T-cell (primary cell): Measurements from ENCODE around the gene VAX1. TPM values are rescaled to one million over a fixed set of nuclear protein-coding genes. Genes with fewer than 3 reads are reported as not detected.

Experiments used
- ATAC-seq, 4 experiments: fragments of 200-7000 bp in 3 of 4; fragments of 150-1000 bp in 1 of 4; cut with Tn5 transposase; replicated peaks in 1 of 4; 1 replicate in 3 of 4; 2 replicates in 1 of 4; pipeline ENCODE4 v1.10.0; 2021; ENCODE audit warnings: moderate library complexity in 3 of 4, mild to moderate bottlenecking in 2 of 4, moderate number of reproducible peaks in 1 of 4
- CTCF ChIA-PET, 2 donors: fragments of 300-600 bp; sonication (Branson Sonifier 250); formaldehyde crosslinking; loops; one replicate each; lab custom pipeline; 2022; ENCODE audit warnings: antibody characterized with exemption in 2 of 2; lab: Charles Lee
- POLR2A ChIA-PET, 2 donors: fragments of 300-600 bp; sonication (Branson Sonifier 250); formaldehyde crosslinking; loops; one replicate each; lab custom pipeline; 2022; ENCODE audit warnings: antibody characterized with exemption in 2 of 2; lab: Charles Lee
- DNase-seq, 35 experiments: peaks; one replicate each; pipeline versions ENCODE4 v3.0.0 to v3.0.0-alpha.2; 2013 to 2023
- H3K27ac ChIP-seq: one replicate; pipeline ENCODE4 v1.5.1; 2013; ENCODE audit warnings: low read length
- H3K27me3 ChIP-seq, 2 experiments: replicated peaks in 1 of 2; 1 replicate in 1 of 2; 2 replicates in 1 of 2; pipeline versions ENCODE4 v1.6.1 to v1.7.0; 2013; ENCODE audit warnings: low read length in 1 of 2, mixed read lengths in 1 of 2; ENCODE audit not compliant: control insufficient read depth in 2 of 2, insufficient read depth in 2 of 2; ENCODE audit errors: extremely low read depth in 1 of 2
- H3K36me3 ChIP-seq, 2 donors: 1 replicate in 1 of 2; 2 replicates in 1 of 2; pipeline versions ENCODE4 v1.6.1 to v1.7.0; 2013; ENCODE audit warnings: low read length in 1 of 2; ENCODE audit not compliant: control insufficient read depth in 2 of 2, insufficient read depth in 1 of 2; ENCODE audit errors: extremely low read depth in 1 of 2
- H3K4me1 ChIP-seq, 2 experiments: 1 replicate in 1 of 2; 2 replicates in 1 of 2; pipeline versions ENCODE4 v1.6.1 to v1.7.0; 2013; ENCODE audit warnings: low read length in 2 of 2, mixed read lengths in 1 of 2; ENCODE audit not compliant: insufficient read depth in 2 of 2, control insufficient read depth in 1 of 2; ENCODE audit errors: extremely low read depth in 1 of 2
- H3K4me3 ChIP-seq, 2 donors: 1 replicate in 1 of 2; 2 replicates in 1 of 2; pipeline versions ENCODE4 v1.5.1 to v1.7.0; 2013; ENCODE audit warnings: mild to moderate bottlenecking in 2 of 2, low read length in 1 of 2, moderate library complexity in 1 of 2; ENCODE audit not compliant: control insufficient read depth in 1 of 2; ENCODE audit errors: extremely low read depth in 1 of 2
- H3K9me3 ChIP-seq: 2 replicates; pipeline ENCODE4 v1.7.0; 2013
- H3K27ac Mint-ChIP-seq, 2 donors: one replicate each; pipeline ENCODE4 v1.8.0; 2020 to 2021; ENCODE audit warnings: mild to moderate bottlenecking in 2 of 2, mixed read lengths in 2 of 2
- H3K27me3 Mint-ChIP-seq, 2 donors: one replicate each; pipeline ENCODE4 v1.8.0; 2021 to 2022; ENCODE audit warnings: mixed read lengths in 2 of 2
- H3K36me3 Mint-ChIP-seq: one replicate; pipeline ENCODE4 v1.8.0; 2021; ENCODE audit warnings: mixed read lengths
- H3K4me1 Mint-ChIP-seq, 3 donors: one replicate each; pipeline ENCODE4 v1.8.0; 2020 to 2022; ENCODE audit warnings: mixed read lengths in 3 of 3, mild to moderate bottlenecking in 1 of 3
- H3K4me3 Mint-ChIP-seq, 3 donors: one replicate each; pipeline ENCODE4 v1.8.0; 2020 to 2022; ENCODE audit warnings: mild to moderate bottlenecking in 3 of 3, mixed read lengths in 3 of 3, moderate library complexity in 3 of 3
- H3K9me3 Mint-ChIP-seq, 3 donors: one replicate each; pipeline ENCODE4 v1.8.0; 2020 to 2022; ENCODE audit warnings: mixed read lengths in 3 of 3
- whole genome bisulfite sequencing: methylation state at CpG from one replicate; pipeline ENCODE4 v1.1.5; 2013; ENCODE audit warnings: missing lambda C conversion rate; ENCODE audit not compliant: insufficient coverage; 5-methylcytosine and 5-hydroxymethylcytosine counted together
- total RNA-seq, 35 experiments: library from RNA in 6 of 35; stranded (reverse) in 6 of 35; fragments of 120-200 nt in 1 of 35; gene quantifications; one replicate each; pipeline versions ENCODE4 v1.2.1 to v1.2.4 and lab custom pipeline; 2013 to 2026

The VAX1 gene
- total RNA-seq, 5 donors from 2014 or later (not counting 1 experiment from before 2014, with no cell fraction given) = not detected

GRCh38 chr10:117175901-117176534 is 37.9 kb upstream of the VAX1 start:
- Histone ChIP-seq H3K9me3 (no peaks in the 10 kb centered on the region), H3K27me3 (peaks cover 14 to 20% of the 10 kb centered on the region in 2 experiments), H3K4me1 (peaks cover 8 to 17% of the 10 kb centered on the region in 2 experiments), H3K4me3 (peak overlapping the region; percentile 57 to 80), H3K36me3 (no peaks in the 10 kb centered on the region), H3K27ac (no peak overlapping the region)
- peak; percentile 22 to 84 (median 61) for DNase-seq
- ATAC-seq = peak; percentile 25 to 37 (median 30)
- H3K36me3 Mint-ChIP-seq = no peaks in the 10 kb centered on the region
- 83% methylated on average over 1 of the region's 12 CpGs for WGBS
- no peaks in the 10 kb centered on the region for H3K9me3 Mint-ChIP-seq
- peaks cover 33 to 39% of the 10 kb centered on the region in 2 donors for H3K27me3 Mint-ChIP-seq
- CTCF ChIA-PET = interaction anchor here (0.5 to 3.1 kb wide), 14 partner anchors 9 to 1218 kb away, joined by 3 to 108 read pairs (median 11); no protein-coding TSS in a partner anchor
- POLR2A ChIA-PET = no interaction called here
- peaks cover 15 to 18% (median 17%) of the 10 kb centered on the region in 3 donors for H3K4me1 Mint-ChIP-seq
- peak overlapping the region; percentile 84 to 89 (median 88) for H3K4me3 Mint-ChIP-seq
- no peak overlapping the region for H3K27ac Mint-ChIP-seq

GRCh38 chr10:117175215-117175900 is 37.3 kb upstream of the VAX1 start:
- WGBS = 1% methylated on average over 43 of the region's 46 CpGs
- CTCF ChIA-PET = interaction anchor here (0.5 to 3.1 kb wide), 35 partner anchors 9 to 1580 kb away, joined by 3 to 108 read pairs (median 4); partner anchors contain the start of genes CACUL1 (in 1 of the 2) and KCNK18 (in 1 of the 2)
- Mint-ChIP-seq H3K9me3 (no peaks in the 10 kb centered on the region), H3K27me3 (peaks cover 33 to 39% of the 10 kb centered on the region in 2 donors), H3K4me1 (peaks cover 15 to 18% (median 17%) of the 10 kb centered on the region in 3 donors), H3K36me3 (no peaks in the 10 kb centered on the region), H3K4me3 (peak overlapping the region; percentile 84 to 89 (median 88)), H3K27ac (peak overlapping the region in 1 of 2 donors; percentile 74)
- POLR2A ChIA-PET = interaction anchor here (0.6 to 0.7 kb wide), 4 partner anchors 45 to 726 kb away, joined by 3 to 5 read pairs (median 3); no protein-coding TSS in a partner anchor
- DNase-seq = peak in 20 of 35 experiments; percentile 5 to 39 (median 17)
- Histone ChIP-seq H3K27ac (no peak overlapping the region), H3K4me3 (peak overlapping the region; percentile 57 to 80), H3K9me3 (no peaks in the 10 kb centered on the region), H3K4me1 (peaks cover 8 to 17% of the 10 kb centered on the region in 2 experiments), H3K27me3 (peaks cover 15 to 20% of the 10 kb centered on the region in 2 experiments), H3K36me3 (no peaks in the 10 kb centered on the region)
- peak; percentile 59 to 69 (median 62) for ATAC-seq

GRCh38 chr10:117174439-117175214 is 36.6 kb upstream of the VAX1 start:
- Histone ChIP-seq H3K27me3 (peaks cover 17 to 25% of the 10 kb centered on the region in 2 experiments), H3K4me1 (peaks cover 8 to 17% of the 10 kb centered on the region in 2 experiments), H3K36me3 (no peaks in the 10 kb centered on the region), H3K9me3 (no peaks in the 10 kb centered on the region), H3K27ac (no peak overlapping the region), H3K4me3 (peak overlapping the region; percentile 57 to 80)
- WGBS = 1% methylated on average over 11 of the region's 16 CpGs
- CTCF ChIA-PET = interaction anchor here (0.6 to 3.1 kb wide), 40 partner anchors 8 to 1580 kb away, joined by 3 to 108 read pairs (median 4); partner anchors contain the start of genes CACUL1 (in 1 of the 2) and KCNK18 (in 1 of the 2)
- H3K36me3 Mint-ChIP-seq = no peaks in the 10 kb centered on the region
- peak overlapping the region; percentile 84 to 89 (median 88) for H3K4me3 Mint-ChIP-seq
- H3K27me3 Mint-ChIP-seq = peaks cover 35 to 42% of the 10 kb centered on the region in 2 donors
- H3K4me1 Mint-ChIP-seq = peaks cover 15 to 18% (median 17%) of the 10 kb centered on the region in 3 donors
- H3K9me3 Mint-ChIP-seq = no peaks in the 10 kb centered on the region
- peak overlapping the region; percentile 28 to 74 for H3K27ac Mint-ChIP-seq
- POLR2A ChIA-PET = interaction anchor here (0.6 to 0.7 kb wide), 4 partner anchors 45 to 725 kb away, joined by 3 to 5 read pairs (median 3); no protein-coding TSS in a partner anchor
- DNase-seq (peak; percentile 65 to 88 (median 77)), ATAC-seq (peak; percentile 82 to 89 (median 87))

GRCh38 chr10:117170244-117170643 is 32.2 kb upstream of the VAX1 start:
- Mint-ChIP-seq H3K27ac (no peak overlapping the region), H3K9me3 (no peaks in the 10 kb centered on the region)

DNA sequence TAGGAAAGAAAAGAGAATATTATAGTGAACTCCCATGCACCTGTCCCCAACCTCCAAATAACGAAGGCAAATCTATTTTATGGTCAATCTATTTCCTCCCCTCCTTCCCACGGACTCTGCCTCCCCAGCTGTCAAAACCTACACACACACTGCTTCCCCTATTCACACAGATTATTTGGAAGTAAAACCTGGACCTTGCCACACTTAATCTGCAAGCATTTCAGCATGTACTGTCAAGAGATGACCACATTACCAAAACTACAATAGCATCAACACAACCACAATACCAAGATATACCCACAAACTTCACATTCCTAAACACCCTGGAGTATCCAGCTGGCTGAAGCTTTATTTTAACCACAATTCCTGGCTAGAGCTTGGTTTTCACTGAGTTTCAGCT is 31.4 kb upstream of the VAX1 start:
- H3K4me3 Mint-ChIP-seq = peak overlapping the region in 1 of 3 donors; percentile 63
- H3K36me3 Mint-ChIP-seq = no peaks in the 10 kb centered on the region
- H3K27ac Mint-ChIP-seq = no peak overlapping the region
- no peak overlapping the region for H3K4me3 ChIP-seq
- H3K27me3 Mint-ChIP-seq = peaks cover 61 to 78% of the 10 kb centered on the region in 2 donors
- H3K4me1 ChIP-seq = peaks cover 1 to 38% of the 10 kb centered on the region in 2 experiments
- H3K27ac ChIP-seq = no peak overlapping the region
- no peak for DNase-seq
- peaks cover 30 to 43% (median 37%) of the 10 kb centered on the region in 3 donors for H3K4me1 Mint-ChIP-seq
- POLR2A ChIA-PET = no interaction called here
- 0% methylated on average over 1 of the region's 2 CpGs for WGBS
- CTCF ChIA-PET = interaction anchor here (1.0 to 1.6 kb wide), 3 partner anchors 47 to 381 kb away, joined by 3 to 7 read pairs (median 4); no protein-coding TSS in a partner anchor
- no peak for ATAC-seq
- H3K9me3 ChIP-seq = no peaks in the 10 kb centered on the region
- peaks cover 26 to 65% of the 10 kb centered on the region in 2 experiments for H3K27me3 ChIP-seq
- H3K9me3 Mint-ChIP-seq = no peaks in the 10 kb centered on the region
- H3K36me3 ChIP-seq = no peaks in the 10 kb centered on the region

More at GRCh38 chr10:117170244-117170643, 32.2 kb upstream of the VAX1 start:
- Histone ChIP-seq H3K4me1 (peaks cover 5 to 42% of the 10 kb centered on the region in 2 experiments), H3K4me3 (no peak overlapping the region), H3K27ac (no peak overlapping the region), H3K9me3 (no peaks in the 10 kb centered on the region), H3K27me3 (peaks cover 26 to 61% of the 10 kb centered on the region in 2 experiments), H3K36me3 (no peaks in the 10 kb centered on the region)
- DNase-seq (no peak), ATAC-seq (no peak)
- H3K36me3 Mint-ChIP-seq = no peaks in the 10 kb centered on the region
- CTCF ChIA-PET = interaction anchor here (1.3 to 1.6 kb wide), 2 partner anchors 46 to 382 kb away, joined by 4 to 7 read pairs; no protein-coding TSS in a partner anchor
- H3K27me3 Mint-ChIP-seq = peaks cover 54 to 70% of the 10 kb centered on the region in 2 donors
- H3K4me1 Mint-ChIP-seq = peaks cover 30 to 44% (median 37%) of the 10 kb centered on the region in 3 donors
- POLR2A ChIA-PET = no interaction called here
- H3K4me3 Mint-ChIP-seq = no peak overlapping the region
- 21% methylated on average over 4 of the region's 6 CpGs for WGBS
